Endothelial cell (in vitro differentiated cells): ENCODE measurements around the gene CACNA1D. TPM values are rescaled to one million over a fixed set of nuclear protein-coding genes. Genes with fewer than 3 reads are reported as not detected.

Experiments used
- DNase-seq: peaks from one replicate; pipeline ENCODE4 v3.0.0; 2021; ENCODE audit warnings: low spot score
- H3K27ac Mint-ChIP-seq: one replicate; pipeline ENCODE4 v1.8.0; 2021; ENCODE audit warnings: mixed read lengths, inconsistent platforms; ENCODE audit not compliant: unreplicated experiment
- H3K27me3 Mint-ChIP-seq: one replicate; pipeline ENCODE4 v1.8.0; 2021; ENCODE audit warnings: mild to moderate bottlenecking, moderate library complexity, mixed read lengths, inconsistent platforms; ENCODE audit not compliant: unreplicated experiment
- H3K36me3 Mint-ChIP-seq: one replicate; pipeline ENCODE4 v1.8.0; 2021; ENCODE audit warnings: mild to moderate bottlenecking, low read depth, mixed read lengths, inconsistent platforms; ENCODE audit not compliant: unreplicated experiment
- H3K4me1 Mint-ChIP-seq: one replicate; pipeline ENCODE4 v1.8.0; 2021; ENCODE audit warnings: mild to moderate bottlenecking, mixed read lengths, inconsistent platforms; ENCODE audit not compliant: unreplicated experiment
- H3K4me3 Mint-ChIP-seq: one replicate; pipeline ENCODE4 v1.8.0; 2021; ENCODE audit warnings: mild to moderate bottlenecking, mixed read lengths, inconsistent platforms; ENCODE audit not compliant: unreplicated experiment
- H3K9me3 Mint-ChIP-seq: one replicate; pipeline ENCODE4 v1.8.0; 2021; ENCODE audit warnings: mixed read lengths, inconsistent platforms; ENCODE audit not compliant: unreplicated experiment
- total RNA-seq: library from RNA; stranded (reverse); fragmentation: NEBNext Ultra II Directional; extraction: Animal tissue kit (Norgen Biotek cat#: 25700); gene quantifications from one replicate; pipeline ENCODE4 v1.2.1, GENCODE V29; 2021; ENCODE audit not compliant: unreplicated experiment
- TF ChIP-seq, protein P1 (sequence below): fragments of 200-600 bp; sonication (generic); IDR thresholded peaks from one replicate; pipeline ENCODE4 v1.5.0; 2021; ENCODE audit warnings: antibody characterized with exemption; ENCODE audit not compliant: unreplicated experiment

CACNA1D gene
- total RNA-seq, 1 donor from 2014 or later = 208 TPM

- H3K4me3 Mint-ChIP-seq = no peak overlapping the region
- H3K9me3 Mint-ChIP-seq = no peaks in the 10 kb centered on the region
- no peak for DNase-seq
- H3K4me1 Mint-ChIP-seq = peaks cover 8% of the 10 kb centered on the region
- peaks cover 10% of the 10 kb centered on the region for H3K27me3 Mint-ChIP-seq
- TF ChIP-seq, protein P1, sequence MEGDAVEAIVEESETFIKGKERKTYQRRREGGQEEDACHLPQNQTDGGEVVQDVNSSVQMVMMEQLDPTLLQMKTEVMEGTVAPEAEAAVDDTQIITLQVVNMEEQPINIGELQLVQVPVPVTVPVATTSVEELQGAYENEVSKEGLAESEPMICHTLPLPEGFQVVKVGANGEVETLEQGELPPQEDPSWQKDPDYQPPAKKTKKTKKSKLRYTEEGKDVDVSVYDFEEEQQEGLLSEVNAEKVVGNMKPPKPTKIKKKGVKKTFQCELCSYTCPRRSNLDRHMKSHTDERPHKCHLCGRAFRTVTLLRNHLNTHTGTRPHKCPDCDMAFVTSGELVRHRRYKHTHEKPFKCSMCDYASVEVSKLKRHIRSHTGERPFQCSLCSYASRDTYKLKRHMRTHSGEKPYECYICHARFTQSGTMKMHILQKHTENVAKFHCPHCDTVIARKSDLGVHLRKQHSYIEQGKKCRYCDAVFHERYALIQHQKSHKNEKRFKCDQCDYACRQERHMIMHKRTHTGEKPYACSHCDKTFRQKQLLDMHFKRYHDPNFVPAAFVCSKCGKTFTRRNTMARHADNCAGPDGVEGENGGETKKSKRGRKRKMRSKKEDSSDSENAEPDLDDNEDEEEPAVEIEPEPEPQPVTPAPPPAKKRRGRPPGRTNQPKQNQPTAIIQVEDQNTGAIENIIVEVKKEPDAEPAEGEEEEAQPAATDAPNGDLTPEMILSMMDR = no peak
- H3K36me3 Mint-ChIP-seq = peaks cover 3% of the 10 kb centered on the region
- H3K27ac Mint-ChIP-seq = no peak overlapping the region
Measured at GRCh38 chr3:53828581-53828980, 334.2 kb downstream of the CACNA1D start.

GRCh38 chr3:53829605-53830004, 335.2 kb downstream of the CACNA1D start:
- Mint-ChIP-seq H3K27me3 (peaks cover 7% of the 10 kb centered on the region), H3K36me3 (peaks cover 3% of the 10 kb centered on the region), H3K4me3 (no peak overlapping the region), H3K9me3 (no peaks in the 10 kb centered on the region), H3K27ac (no peak overlapping the region), H3K4me1 (no peaks in the 10 kb centered on the region)
- no peak for DNase-seq
- TF ChIP-seq, protein P1 = no peak

GRCh38 chr3:53830944-53831343, 336.5 kb downstream of the CACNA1D start:
- peaks cover 2% of the 10 kb centered on the region for H3K27me3 Mint-ChIP-seq

DNA sequence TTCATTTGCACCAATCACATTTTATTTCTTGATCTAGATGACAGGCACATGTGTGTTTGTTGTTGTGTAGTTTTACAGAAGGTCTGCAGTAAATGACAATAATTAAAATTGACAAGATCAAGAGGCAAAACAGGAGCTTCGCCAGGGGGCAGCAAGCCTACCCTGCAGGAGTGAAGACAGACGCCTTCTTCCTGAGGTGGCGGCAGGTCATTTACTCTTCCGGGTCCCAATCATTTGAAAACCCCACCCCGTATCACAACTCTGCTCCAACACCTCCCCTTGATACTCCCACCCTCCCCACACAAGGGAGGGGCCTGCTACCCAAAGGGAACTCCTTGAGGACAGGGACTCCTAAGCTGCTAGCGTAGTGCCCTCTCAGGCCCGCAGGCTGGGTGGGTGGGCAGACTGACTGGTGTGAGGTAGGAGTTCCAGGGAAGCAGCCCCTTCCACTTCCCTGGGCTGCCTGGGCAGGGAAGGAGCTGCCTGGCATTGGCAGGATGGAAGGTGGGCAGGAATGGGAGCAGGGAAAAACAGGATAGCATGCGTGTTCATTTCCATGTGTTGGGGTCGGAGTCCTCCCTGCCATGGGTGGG, 338.7 kb downstream of the CACNA1D start:
- Mint-ChIP-seq H3K4me3 (no peak overlapping the region), H3K27ac (no peak overlapping the region), H3K9me3 (no peaks in the 10 kb centered on the region), H3K4me1 (no peaks in the 10 kb centered on the region), H3K36me3 (no peaks in the 10 kb centered on the region), H3K27me3 (peaks cover 2% of the 10 kb centered on the region)
- TF ChIP-seq, protein P1 = no peak
- DNase-seq = no peak

More at GRCh38 chr3:53830944-53831343, 336.5 kb downstream of the CACNA1D start:
- Mint-ChIP-seq H3K4me3 (no peak overlapping the region), H3K4me1 (no peaks in the 10 kb centered on the region), H3K27ac (no peak overlapping the region), H3K9me3 (no peaks in the 10 kb centered on the region), H3K36me3 (peaks cover 3% of the 10 kb centered on the region)
- TF ChIP-seq, protein P1 = no peak
- DNase-seq = no peak

DNA sequence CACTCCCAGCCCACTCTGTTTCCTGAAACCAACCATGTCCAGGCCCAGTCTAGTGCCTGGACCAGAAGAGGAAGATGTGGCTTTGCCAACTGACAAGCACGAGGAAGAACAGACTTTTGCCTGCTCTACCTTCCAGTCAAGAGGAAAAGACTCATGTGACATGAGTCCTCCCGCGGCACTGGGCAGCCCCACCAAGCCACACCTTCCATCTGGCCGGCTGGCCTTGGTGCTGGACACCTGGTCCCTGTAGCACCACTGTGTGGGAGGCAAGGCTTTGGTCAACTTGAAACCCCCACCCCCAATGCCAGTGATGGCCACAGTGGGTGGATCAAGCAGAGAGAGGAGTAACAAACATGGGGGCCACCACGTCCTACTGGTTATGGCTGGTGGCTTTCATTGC, 339.3 kb downstream of the CACNA1D start:
- TF ChIP-seq, protein P1 = no peak
- Mint-ChIP-seq H3K9me3 (no peaks in the 10 kb centered on the region), H3K27ac (no peak overlapping the region), H3K27me3 (peaks cover 2% of the 10 kb centered on the region), H3K4me3 (no peak overlapping the region), H3K4me1 (no peaks in the 10 kb centered on the region), H3K36me3 (no peaks in the 10 kb centered on the region)
- DNase-seq = no peak
